ENCODE results near the gene ACTA1.
"Not testable (repeated sequence)": the region's sequence is repeated elsewhere in the genome, so short reads cannot be mapped to it uniquely, and the experiment has no call there.

The ACTA1 gene

GRCh38 chr1:229434005-229434640, at the start of gene ACTA1:
Gene ACTA1 (minus strand): TSS chr1:229434094. CDS start chr1:229433115, 979 bp downstream.
- DNase-seq (ENCODE audit: low read depth), result no peak

- DNase-seq (ENCODE audit: low read depth), result no peak
Measured at GRCh38 chr1:229482511-229482910, 48.6 kb upstream of the ACTA1 start.

- no peak for DNase-seq (ENCODE audit: low read depth)
Measured at GRCh38 chr1:229480495-229480894, 46.6 kb upstream of the ACTA1 start.

GRCh38 chr1:229479660-229480399, 45.9 kb upstream of the ACTA1 start:
- no peak for DNase-seq (ENCODE audit: low read depth)

GRCh38 chr1:229478852-229479251, 45.0 kb upstream of the ACTA1 start:
- no peak for DNase-seq (ENCODE audit: low read depth)

GRCh38 chr1:229475859-229476258, 42.0 kb upstream of the ACTA1 start:
- not testable (repeated sequence) for DNase-seq (ENCODE audit: low read depth)

- DNase-seq (ENCODE audit: low read depth), result no peak
Measured at GRCh38 chr1:229474509-229474908, 40.6 kb upstream of the ACTA1 start.

GRCh38 chr1:229471175-229471574, 37.3 kb upstream of the ACTA1 start:
- DNase-seq (ENCODE audit: low read depth), result no peak

- DNase-seq (ENCODE audit: low read depth), result no peak
Measured at GRCh38 chr1:229470406-229471043, 36.6 kb upstream of the ACTA1 start.

- no peak for DNase-seq (ENCODE audit: low read depth)
Measured at GRCh38 chr1:229466887-229467286, 33.0 kb upstream of the ACTA1 start.

- DNase-seq (ENCODE audit: low read depth), result no peak
Measured at GRCh38 chr1:229464672-229465071, 30.8 kb upstream of the ACTA1 start.

GRCh38 chr1:229461032-229461668, 27.3 kb upstream of the ACTA1 start:
- no peak for DNase-seq (ENCODE audit: low read depth)

GRCh38 chr1:229459815-229460214, 25.9 kb upstream of the ACTA1 start:
- DNase-seq (ENCODE audit: low read depth), result no peak

- DNase-seq (ENCODE audit: low read depth), result no peak
Measured at GRCh38 chr1:229457436-229457835, 23.5 kb upstream of the ACTA1 start.

- DNase-seq (ENCODE audit: low read depth), result peak; percentile 17
Measured at GRCh38 chr1:229456016-229456415, 22.1 kb upstream of the ACTA1 start.

GRCh38 chr1:229454056-229454455, 20.2 kb upstream of the ACTA1 start:
- no peak for DNase-seq (ENCODE audit: low read depth)

GRCh38 chr1:229452956-229453801, 19.3 kb upstream of the ACTA1 start:
- DNase-seq (ENCODE audit: low read depth), result peak; percentile 34

- no peak for DNase-seq (ENCODE audit: low read depth)
Measured at GRCh38 chr1:229448845-229449244, 15.0 kb upstream of the ACTA1 start.

GRCh38 chr1:229448354-229448753, 14.5 kb upstream of the ACTA1 start:
- no peak for DNase-seq (ENCODE audit: low read depth)

GRCh38 chr1:229447809-229448252, 13.9 kb upstream of the ACTA1 start:
- no peak for DNase-seq (ENCODE audit: low read depth)

- DNase-seq (ENCODE audit: low read depth), result no peak
Measured at GRCh38 chr1:229445828-229446227, 11.9 kb upstream of the ACTA1 start.

All from iris pigment epithelial cell (primary cell).